AG08395 (cell line): Measurements from ENCODE around the gene COL5A2.

Source experiments
- DNase-seq: peaks from one replicate; pipeline ENCODE4 v3.0.0; 2012; ENCODE audit warnings: mixed read lengths, low spot score

The COL5A2 gene

GRCh38 chr2:189097934-189098333 is 81.6 kb downstream of the COL5A2 start:
- DNase-seq: no peak

- DNase-seq: peak; percentile 48
These were observed 82.7 kb downstream of the COL5A2 start for GRCh38 chr2:189096769-189097447.

- no peak for DNase-seq
These were observed 84.5 kb downstream of the COL5A2 start for GRCh38 chr2:189095101-189095500.

- peak; percentile 62 for DNase-seq
These were observed 86.6 kb downstream of the COL5A2 start for GRCh38 chr2:189092936-189093335.

- DNase-seq: no peak
These were observed 88.3 kb downstream of the COL5A2 start for GRCh38 chr2:189091253-189091652.

DNA sequence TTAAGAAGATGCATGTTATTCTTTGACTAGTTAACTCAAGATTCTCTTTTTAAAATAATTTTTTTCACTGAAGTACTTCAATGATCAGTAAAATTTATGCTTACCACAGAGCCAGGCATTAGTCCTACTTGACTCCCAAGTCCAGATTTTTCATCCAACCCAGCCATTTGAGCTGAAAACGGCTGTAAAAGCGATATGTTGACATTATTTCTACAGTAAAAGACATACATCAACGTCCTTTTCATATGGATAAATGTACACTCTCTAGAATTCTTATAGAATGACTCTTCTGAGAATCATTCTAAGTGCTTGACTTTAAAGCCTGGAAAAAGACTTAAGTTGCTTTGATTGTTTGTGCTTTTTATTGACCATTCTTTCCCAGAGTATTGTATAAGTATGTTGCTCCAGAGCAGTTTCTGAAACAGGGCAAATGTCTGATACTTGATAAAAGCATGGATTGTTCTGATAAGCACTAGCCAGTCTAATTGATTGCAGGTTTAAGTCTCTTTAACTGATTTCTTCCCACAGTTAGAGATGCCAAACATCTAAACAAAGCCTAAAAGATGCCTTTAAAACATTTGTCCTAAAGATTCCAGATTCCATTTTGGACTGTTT is 90.9 kb downstream of the COL5A2 start:
- no peak for DNase-seq

- DNase-seq: peak; percentile 49
These were observed 92.9 kb downstream of the COL5A2 start for GRCh38 chr2:189086710-189087109.

- DNase-seq: no peak
These were observed 93.3 kb downstream of the COL5A2 start for GRCh38 chr2:189086250-189086649.

GRCh38 chr2:189083606-189084005 is 96.0 kb downstream of the COL5A2 start:
- DNase-seq: no peak

DNA sequence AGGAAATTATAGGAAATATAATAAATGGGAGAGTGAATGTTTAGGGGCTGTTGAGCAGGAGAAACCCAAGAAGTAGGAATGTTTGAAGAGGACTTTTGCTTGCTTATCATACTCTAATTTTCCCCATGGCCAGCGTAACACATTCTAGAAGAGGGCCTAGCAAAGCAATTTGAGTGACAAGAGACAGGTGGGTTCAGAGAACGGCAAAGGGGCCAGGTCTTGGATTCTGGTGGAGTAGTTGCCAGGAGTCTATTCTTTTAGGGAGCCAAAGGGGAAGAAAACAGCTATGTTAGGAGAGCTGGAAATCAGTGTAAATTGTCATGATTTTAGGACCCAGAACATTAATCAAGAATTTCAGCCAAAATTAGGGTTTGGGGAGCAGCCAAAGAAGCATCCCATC is 96.5 kb downstream of the COL5A2 start:
- DNase-seq: no peak

- peak; percentile 10 for DNase-seq
These were observed 97.1 kb downstream of the COL5A2 start for GRCh38 chr2:189082376-189082975.

DNA sequence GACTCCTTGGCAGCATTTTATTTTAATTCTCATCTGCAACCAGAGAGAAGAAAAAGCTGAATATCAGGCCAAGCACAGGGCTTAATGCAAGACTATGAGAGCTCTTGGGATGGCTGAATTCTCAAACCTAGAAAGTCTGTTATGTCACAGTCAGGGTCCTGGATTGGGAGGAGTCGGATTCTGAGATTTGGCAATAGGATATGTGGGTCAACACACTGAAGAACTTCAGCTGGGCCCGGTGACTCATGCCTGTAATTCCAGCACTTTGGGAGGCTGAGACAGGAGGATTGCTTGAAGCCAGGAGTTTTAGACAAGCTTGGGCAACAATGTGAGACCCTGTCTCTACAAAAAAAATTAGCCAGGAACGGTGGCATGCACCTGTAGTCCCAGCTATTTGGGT is 103.0 kb downstream of the COL5A2 start:
- DNase-seq: peak; percentile 5

DNA sequence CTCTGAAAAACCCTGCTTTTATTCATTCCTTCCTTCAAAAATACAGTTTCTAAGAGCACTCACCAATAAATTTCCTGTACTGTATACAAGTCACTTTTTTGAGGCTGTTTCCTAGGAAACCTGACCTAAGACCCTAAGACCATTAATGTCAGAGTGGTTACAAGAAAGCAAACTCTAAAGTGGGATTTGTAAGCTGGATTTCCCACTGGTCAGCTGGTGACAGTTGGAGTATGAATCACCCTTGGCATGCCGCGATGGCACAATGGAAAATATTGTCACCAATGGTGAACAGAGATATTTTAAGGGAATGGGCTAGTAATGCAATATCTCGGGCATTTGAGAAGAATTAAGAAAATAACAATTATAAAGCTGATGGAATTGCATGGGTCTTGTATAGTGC is 103.4 kb downstream of the COL5A2 start:
- DNase-seq: no peak

DNA sequence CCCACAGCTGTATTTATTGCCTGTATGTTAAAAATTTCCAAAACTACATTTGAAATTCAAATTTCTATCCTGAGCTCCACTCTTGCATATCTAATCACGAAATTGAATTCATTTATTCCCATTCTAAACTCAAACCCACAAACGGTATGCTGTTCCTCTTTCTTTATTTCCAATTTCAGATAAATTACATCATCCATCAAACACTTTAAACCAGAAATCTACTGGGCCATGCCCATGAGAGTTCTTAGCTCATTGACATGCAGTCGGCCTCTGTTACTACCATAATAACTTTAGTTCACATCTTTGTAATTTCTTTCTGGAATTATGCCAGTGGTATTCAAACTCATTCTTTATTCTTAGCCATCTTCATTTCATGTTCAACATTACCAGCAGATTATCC is 105.1 kb downstream of the COL5A2 start:
- no peak for DNase-seq

DNA sequence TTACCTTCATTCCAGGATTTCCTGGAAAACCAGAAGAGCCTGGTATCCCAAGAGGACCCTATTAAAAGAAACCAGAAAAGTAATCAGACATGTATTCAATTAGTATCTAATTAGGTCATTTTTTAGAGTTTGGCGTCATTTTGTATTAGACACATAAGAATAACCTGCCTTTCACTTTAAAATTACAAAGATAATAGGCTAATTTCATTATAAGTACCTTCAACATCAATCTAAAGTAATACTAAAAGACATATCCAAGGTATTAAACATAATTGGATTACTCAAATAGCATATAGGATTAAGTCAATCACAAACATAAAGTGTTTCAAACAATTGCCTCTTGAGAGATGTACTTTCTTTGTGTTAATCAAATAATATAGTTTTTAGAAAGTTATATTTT is 107.5 kb downstream of the COL5A2 start:
- no peak for DNase-seq

- no peak for DNase-seq
These were observed 109.5 kb downstream of the COL5A2 start for GRCh38 chr2:189069855-189070619.

GRCh38 chr2:189066037-189066436 is 113.5 kb downstream of the COL5A2 start:
- DNase-seq: no peak

DNA sequence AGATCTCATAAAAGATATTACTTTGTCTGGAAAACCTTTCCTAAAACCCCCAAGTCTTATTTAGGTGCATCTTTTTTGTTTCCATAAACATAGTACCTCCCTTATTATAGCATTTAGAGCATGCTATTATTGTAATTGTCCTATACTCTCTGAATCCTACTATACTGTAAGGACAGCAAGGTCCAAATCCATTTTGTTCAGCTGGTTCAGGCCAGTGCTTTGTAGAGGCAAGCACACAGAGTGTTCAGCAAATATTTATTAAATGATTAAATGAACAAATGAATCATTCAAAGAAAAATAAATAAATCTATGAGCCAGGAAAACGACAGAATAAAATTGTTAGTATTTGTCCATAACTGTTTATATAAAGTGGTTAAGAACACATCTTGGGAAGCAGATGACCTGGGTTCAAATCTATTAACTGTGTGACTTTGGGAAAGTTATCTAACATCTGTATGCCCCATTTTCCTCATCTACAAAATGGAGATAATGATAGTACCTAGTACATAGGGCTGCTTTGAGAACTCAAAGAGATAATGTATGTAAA is 119.4 kb downstream of the COL5A2 start:
- DNase-seq: no peak

- no peak for DNase-seq
These were observed 122.2 kb downstream of the COL5A2 start for GRCh38 chr2:189057316-189057715.

- DNase-seq: no peak
These were observed 123.1 kb downstream of the COL5A2 start for GRCh38 chr2:189056200-189057106.

GRCh38 chr2:189050165-189050712 is 129.3 kb downstream of the COL5A2 start:
- no peak for DNase-seq
